ENCODE data around the gene SENP1. TPM values are rescaled to one million over a fixed set of nuclear protein-coding genes. Genes with fewer than 3 reads are reported as not detected.
"Not testable (repeated sequence)": the region's sequence is repeated elsewhere in the genome, so short reads cannot be mapped to it uniquely, and the experiment has no call there.

The SENP1 gene
- total RNA-seq, 3 donors from 2014 or later, result 14.4 to 36.1 (median 30.2) TPM

DNA sequence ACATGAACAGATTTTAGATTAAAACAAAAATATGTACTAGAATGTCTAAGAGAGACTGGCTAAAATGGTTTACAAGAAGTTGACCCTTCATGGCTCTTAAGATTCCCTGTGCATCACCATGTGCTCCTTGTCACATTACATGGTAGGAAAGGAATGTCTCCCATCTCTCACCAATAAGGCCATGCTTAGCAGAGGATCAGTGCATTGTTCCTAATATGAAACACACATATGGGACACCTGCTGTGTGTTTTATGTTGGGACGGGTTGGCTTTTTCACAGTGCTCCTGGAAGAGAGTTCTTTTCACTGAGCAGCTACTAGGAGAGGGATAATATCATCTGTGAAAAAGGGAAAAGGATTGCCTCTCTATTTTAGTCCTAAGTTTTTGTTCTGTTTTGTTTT is 22.9 kb upstream of the SENP1 start:
- H3K36me3 ChIP-seq, result no peaks in the 10 kb centered on the region

DNA sequence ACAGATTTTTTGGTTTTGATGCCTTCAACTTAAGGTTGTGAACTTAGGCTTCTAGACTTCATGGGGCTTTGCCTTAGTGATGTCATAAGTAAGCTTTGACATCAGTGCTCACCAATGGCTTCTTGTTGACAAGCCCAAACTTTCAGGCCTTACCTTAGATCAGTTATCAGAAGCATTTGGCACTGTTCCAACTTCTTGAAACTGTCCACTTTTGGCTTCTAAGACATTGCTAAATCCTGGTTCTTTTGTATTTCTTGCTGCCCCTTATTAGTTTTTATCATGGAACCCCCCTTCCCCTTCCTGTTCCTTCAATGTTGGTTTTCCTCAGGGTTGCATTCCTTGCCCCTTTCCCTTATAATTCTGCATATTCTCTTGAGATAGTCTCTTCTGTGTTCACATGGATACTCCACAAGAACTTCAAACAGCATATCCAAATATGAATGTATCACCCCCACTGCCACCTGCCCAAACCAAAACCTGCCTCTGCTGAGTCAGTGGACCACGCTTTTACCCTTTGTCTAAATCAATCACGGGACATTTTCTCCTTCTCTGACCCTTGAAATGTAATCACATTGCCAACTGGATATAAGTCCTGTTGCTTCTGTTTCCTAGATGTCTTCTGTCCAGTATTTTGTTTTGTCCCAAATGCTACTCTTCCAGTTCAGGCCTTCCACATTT is 21.2 kb upstream of the SENP1 start:
- no peak overlapping the region for H3K27ac ChIP-seq
- H3K36me3 ChIP-seq, result no peaks in the 10 kb centered on the region
- TF ChIP-seq POLR2A (IDR thresholded peaks at IDR 0.05) (no peak), POLR2AphosphoS5 (IDR thresholded peaks at IDR 0.05) (no peak)
- TF ChIP-seq, protein P1, sequence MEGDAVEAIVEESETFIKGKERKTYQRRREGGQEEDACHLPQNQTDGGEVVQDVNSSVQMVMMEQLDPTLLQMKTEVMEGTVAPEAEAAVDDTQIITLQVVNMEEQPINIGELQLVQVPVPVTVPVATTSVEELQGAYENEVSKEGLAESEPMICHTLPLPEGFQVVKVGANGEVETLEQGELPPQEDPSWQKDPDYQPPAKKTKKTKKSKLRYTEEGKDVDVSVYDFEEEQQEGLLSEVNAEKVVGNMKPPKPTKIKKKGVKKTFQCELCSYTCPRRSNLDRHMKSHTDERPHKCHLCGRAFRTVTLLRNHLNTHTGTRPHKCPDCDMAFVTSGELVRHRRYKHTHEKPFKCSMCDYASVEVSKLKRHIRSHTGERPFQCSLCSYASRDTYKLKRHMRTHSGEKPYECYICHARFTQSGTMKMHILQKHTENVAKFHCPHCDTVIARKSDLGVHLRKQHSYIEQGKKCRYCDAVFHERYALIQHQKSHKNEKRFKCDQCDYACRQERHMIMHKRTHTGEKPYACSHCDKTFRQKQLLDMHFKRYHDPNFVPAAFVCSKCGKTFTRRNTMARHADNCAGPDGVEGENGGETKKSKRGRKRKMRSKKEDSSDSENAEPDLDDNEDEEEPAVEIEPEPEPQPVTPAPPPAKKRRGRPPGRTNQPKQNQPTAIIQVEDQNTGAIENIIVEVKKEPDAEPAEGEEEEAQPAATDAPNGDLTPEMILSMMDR (IDR thresholded peaks at IDR 0.05), result no peak
- DNase-seq (ENCODE audit: low spot score in 2 of 2), result no peak
- H3K4me3 ChIP-seq, result no peak overlapping the region
- no peaks in the 10 kb centered on the region for H3K9me3 ChIP-seq
- intact Hi-C loops (cut with DNase I; ENCODE audit: low total_unique reads), result no loop called here
- no peaks in the 10 kb centered on the region for H3K27me3 ChIP-seq
- no peaks in the 10 kb centered on the region for H3K4me1 ChIP-seq

More for the DNA sequence above, 22.9 kb upstream of the SENP1 start:
- intact Hi-C loops (cut with DNase I; ENCODE audit: low total_unique reads), result no loop called here
- TF ChIP-seq POLR2AphosphoS5 (IDR thresholded peaks at IDR 0.05), result no peak
- H3K27me3 ChIP-seq, result no peaks in the 10 kb centered on the region
- no peak for DNase-seq (ENCODE audit: low spot score in 2 of 2)
- no peaks in the 10 kb centered on the region for H3K4me1 ChIP-seq
- H3K4me3 ChIP-seq, result no peak overlapping the region
- H3K9me3 ChIP-seq, result no peaks in the 10 kb centered on the region
- no peak overlapping the region for H3K27ac ChIP-seq

DNA sequence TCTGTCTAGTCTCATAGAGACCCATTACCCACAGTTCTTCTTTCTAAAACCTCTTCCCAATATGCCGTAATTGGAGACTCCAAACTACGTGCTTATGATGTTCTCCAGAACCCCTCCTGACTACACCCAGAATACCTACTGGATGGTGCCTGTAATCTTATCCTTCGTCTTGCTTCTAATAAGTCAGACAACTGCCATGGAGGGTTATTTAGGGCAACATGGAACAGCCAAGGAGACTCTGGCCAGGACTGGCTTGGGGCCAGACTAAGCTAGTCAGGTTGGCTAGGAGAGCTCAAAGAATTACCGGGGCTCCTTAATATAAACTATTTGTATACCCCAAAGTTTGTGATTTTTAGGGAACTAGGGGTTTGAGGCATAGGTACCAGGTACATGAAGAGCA is 20.1 kb upstream of the SENP1 start:
- intact Hi-C loops (cut with DNase I; ENCODE audit: low total_unique reads), result no loop called here
- no peak for DNase-seq (ENCODE audit: low spot score in 2 of 2)
- no peaks in the 10 kb centered on the region for H3K27me3 ChIP-seq
- no peaks in the 10 kb centered on the region for H3K9me3 ChIP-seq
- H3K4me1 ChIP-seq, result no peaks in the 10 kb centered on the region
- H3K27ac ChIP-seq, result no peak overlapping the region
- no peak overlapping the region for H3K4me3 ChIP-seq
- H3K36me3 ChIP-seq, result no peaks in the 10 kb centered on the region
- no peak for TF ChIP-seq POLR2A (IDR thresholded peaks at IDR 0.05)
- TF ChIP-seq POLR2AphosphoS5 (IDR thresholded peaks at IDR 0.05), result no peak
- TF ChIP-seq, protein P1 (IDR thresholded peaks at IDR 0.05), result no peak

DNA sequence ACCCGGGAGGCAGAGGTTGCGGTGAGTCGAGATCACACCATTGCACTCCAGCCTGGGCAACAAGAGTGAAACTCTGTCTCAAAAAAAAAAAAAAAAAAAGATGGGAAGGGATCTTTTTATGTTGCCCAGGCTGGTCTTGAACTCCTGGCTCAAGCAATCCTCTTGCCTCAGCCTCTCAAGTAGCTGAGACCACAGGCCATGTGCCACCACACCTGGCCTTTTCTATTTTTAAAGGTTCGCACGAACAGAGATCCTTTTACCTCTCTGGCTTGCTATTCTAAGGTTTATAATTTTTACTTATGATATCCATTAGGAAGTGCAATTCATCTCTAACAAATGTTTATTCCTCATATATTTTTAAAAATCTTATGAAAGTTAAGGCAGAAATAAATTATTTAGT is 19.7 kb upstream of the SENP1 start:
- H3K36me3 ChIP-seq; H3K4me1 ChIP-seq; H3K27ac ChIP-seq; DNase-seq (ENCODE audit: low spot score in 2 of 2); H3K9me3 ChIP-seq; intact Hi-C loops (cut with DNase I; ENCODE audit: low total_unique reads); H3K4me3 ChIP-seq; H3K27me3 ChIP-seq: not testable (repeated sequence)

DNA sequence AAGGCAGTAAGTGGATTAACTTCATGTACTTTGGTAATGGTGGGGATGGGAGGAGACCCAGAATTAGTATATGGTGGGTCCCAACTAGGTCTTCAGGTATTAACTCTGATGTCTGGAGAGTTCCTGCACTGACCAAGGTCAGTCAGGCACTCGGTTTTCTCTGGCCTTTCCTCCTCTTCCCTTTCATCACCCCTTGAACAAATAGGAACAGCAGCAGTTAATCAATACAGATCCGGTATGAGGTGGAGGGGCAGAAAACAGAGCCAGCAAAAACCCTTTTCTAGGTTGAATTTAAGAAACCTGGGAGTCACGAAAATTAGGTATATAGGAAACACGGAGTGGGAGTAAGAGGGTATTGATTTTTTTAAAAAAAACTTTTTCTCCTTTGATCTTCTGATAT is 17.3 kb upstream of the SENP1 start:
- Histone ChIP-seq H3K36me3 (no peaks in the 10 kb centered on the region), H3K27me3 (no peaks in the 10 kb centered on the region), H3K27ac (no peak overlapping the region), H3K9me3 (no peaks in the 10 kb centered on the region), H3K4me1 (no peaks in the 10 kb centered on the region), H3K4me3 (no peak overlapping the region)
- TF ChIP-seq POLR2A (IDR thresholded peaks at IDR 0.05) (no peak), POLR2AphosphoS5 (IDR thresholded peaks at IDR 0.05) (no peak)
- TF ChIP-seq, protein P1 (IDR thresholded peaks at IDR 0.05), result no peak
- DNase-seq (ENCODE audit: low spot score in 2 of 2), result no peak
- intact Hi-C loops (cut with DNase I; ENCODE audit: low total_unique reads), result no loop called here

DNA sequence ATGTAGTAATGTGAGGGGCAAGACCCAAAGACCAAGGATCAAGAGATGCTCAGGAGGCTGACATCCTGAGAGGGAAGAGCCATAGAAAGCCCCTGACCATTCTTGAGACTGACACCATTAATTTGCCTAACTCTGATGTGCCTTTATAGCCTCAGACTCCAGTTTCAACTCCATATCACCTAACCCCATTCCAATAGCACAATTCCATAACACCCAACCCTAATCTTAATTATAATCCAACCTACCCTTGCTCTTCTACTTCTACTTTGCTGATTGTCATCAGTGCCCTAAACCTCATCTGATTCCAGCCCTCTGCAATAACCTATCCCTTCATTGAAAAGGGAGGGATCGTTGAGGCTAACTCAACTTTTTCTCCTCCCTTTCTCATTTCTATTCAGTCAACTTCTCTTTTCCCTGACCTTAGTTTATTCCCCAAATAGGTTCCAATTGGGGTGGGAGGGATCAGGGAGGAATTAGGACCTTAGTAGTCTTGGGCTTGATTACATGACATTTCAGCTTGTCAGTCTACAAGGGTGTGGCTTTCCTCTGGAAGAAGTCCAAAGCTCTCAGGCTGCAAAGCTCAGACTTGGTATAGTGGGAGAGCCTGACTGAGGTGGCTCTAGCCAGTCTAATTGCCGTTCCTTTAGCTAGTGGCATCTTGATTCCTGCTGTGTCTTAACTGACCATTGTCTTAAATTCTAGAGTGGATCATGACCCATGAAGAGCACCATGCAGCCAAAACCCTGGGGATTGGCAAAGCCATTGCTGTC is 16.4 kb upstream of the SENP1 start:
- no peaks in the 10 kb centered on the region for H3K36me3 ChIP-seq
- intact Hi-C loops (cut with DNase I; ENCODE audit: low total_unique reads), result no loop called here
- no peaks in the 10 kb centered on the region for H3K4me1 ChIP-seq
- H3K27ac ChIP-seq, result no peak overlapping the region
- no peaks in the 10 kb centered on the region for H3K27me3 ChIP-seq
- no peak for DNase-seq (ENCODE audit: low spot score in 2 of 2)
- TF ChIP-seq, protein P1 (IDR thresholded peaks at IDR 0.05), result no peak
- TF ChIP-seq POLR2A (IDR thresholded peaks at IDR 0.05) (no peak), POLR2AphosphoS5 (IDR thresholded peaks at IDR 0.05) (no peak)
- no peaks in the 10 kb centered on the region for H3K9me3 ChIP-seq
- H3K4me3 ChIP-seq, result no peak overlapping the region
